GM10266 (cell line): ENCODE results near the gene GCAT.

ENCODE experiments used
- DNase-seq: peaks from one replicate; pipeline ENCODE4 v3.0.0; 2012; ENCODE audit errors: extremely low spot score
- TF ChIP-seq, protein P1 (sequence below): IDR thresholded peaks from 2 replicates; pipeline ENCODE4 v1.5.1; 2012; ENCODE audit warnings: mild to moderate bottlenecking, low read depth; ENCODE audit not compliant: control insufficient read depth, insufficient read depth; ENCODE audit errors: missing control alignments

GCAT gene

DNA sequence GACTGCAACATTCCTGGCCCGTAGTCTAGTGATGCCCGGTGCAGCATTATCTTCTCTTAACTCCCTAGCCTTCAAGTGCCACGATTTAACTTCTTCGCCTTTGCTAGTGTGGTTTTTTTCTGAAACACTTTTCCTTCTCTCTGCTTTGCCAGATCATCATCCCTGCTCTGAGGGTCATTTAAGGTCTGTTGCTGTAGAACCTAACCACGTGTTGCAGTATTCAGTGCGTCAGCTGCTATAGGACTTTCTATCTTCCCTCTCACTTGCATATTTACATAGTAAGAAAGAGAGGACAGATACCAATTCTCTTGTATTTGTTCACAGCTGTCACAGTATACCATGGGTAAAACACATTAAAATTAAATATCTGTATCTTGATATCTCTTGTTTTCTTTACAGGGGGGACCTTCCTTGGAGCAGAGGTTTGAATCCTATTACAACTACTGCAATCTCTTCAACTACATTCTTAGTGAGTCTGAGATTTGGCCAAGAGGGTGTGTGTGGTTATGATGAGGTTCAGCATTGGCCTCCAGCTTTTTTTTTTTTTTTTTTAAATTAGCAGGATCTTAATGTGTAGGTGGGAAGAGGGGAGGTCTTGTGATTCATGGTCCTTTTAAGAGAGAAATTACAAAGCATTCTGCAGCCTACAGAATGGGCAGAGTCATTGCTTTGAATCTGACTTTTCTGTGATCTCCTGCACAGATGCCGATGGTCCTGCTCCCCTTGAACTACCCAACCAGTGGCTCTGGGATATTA lies 55.0 kb downstream of the GCAT start:
- DNase-seq, result no peak
- TF ChIP-seq, protein P1, sequence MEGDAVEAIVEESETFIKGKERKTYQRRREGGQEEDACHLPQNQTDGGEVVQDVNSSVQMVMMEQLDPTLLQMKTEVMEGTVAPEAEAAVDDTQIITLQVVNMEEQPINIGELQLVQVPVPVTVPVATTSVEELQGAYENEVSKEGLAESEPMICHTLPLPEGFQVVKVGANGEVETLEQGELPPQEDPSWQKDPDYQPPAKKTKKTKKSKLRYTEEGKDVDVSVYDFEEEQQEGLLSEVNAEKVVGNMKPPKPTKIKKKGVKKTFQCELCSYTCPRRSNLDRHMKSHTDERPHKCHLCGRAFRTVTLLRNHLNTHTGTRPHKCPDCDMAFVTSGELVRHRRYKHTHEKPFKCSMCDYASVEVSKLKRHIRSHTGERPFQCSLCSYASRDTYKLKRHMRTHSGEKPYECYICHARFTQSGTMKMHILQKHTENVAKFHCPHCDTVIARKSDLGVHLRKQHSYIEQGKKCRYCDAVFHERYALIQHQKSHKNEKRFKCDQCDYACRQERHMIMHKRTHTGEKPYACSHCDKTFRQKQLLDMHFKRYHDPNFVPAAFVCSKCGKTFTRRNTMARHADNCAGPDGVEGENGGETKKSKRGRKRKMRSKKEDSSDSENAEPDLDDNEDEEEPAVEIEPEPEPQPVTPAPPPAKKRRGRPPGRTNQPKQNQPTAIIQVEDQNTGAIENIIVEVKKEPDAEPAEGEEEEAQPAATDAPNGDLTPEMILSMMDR, result no peak

DNA sequence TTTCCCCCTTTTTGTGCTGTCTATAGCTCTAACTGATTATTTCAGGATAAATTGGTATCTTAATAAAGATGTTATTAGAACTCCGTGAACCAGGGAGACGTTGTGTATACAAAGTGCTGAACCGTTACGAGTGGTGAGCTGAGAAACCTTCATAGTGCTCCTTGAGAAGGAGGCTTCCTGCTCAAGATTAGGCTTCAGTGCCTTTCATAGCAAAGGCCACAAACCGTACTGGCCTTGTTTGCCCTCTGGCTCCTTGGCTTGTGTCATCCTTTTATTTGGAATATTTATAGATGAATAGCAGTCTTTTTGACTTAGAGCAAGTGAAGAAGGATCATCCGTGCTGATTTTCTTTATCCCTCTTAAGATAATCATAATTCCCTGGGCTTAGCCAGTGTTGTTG lies 57.8 kb downstream of the GCAT start:
- no peak for DNase-seq

More for the DNA sequence above, 57.8 kb downstream of the GCAT start:
- TF ChIP-seq, protein P1, result no peak
